H1 (cell line): Measurements from ENCODE around the gene MAST2. TPM values are rescaled to one million over a fixed set of nuclear protein-coding genes. Genes with fewer than 3 reads are reported as not detected.

Source experiments
- ATF2 ChIP-seq: IDR thresholded peaks from 2 replicates; pipeline ENCODE4 v1.6.1; 2012; ENCODE audit warnings: low read length, inconsistent platforms
- CEBPB ChIP-seq: IDR thresholded peaks from 2 replicates; pipeline ENCODE4 v1.6.1; 2012; ENCODE audit warnings: low read depth, low read length
- CHD7 ChIP-seq: fragments of 300-600 bp; sonication (generic); IDR thresholded peaks from 2 replicates; pipeline ENCODE4 v1.7.1; 2012; ENCODE audit warnings: low read length, moderate library complexity, mild to moderate bottlenecking, inconsistent platforms; ENCODE audit not compliant: insufficient replicate concordance
- JUND ChIP-seq: IDR thresholded peaks from 2 replicates; pipeline ENCODE4 v1.6.1; 2011; ENCODE audit warnings: mild to moderate bottlenecking, improper control_type of control experiment, low read length
- MAX ChIP-seq: IDR thresholded peaks from 2 replicates; pipeline ENCODE4 v1.6.1; 2012; ENCODE audit warnings: inconsistent platforms
- POLR2A ChIP-seq, 2 experiments: IDR thresholded peaks; 1 replicate in 1 of 2; 2 replicates in 1 of 2; pipeline ENCODE4 v1.6.1; 2011; ENCODE audit warnings: low read depth in 2 of 2, low read length in 2 of 2, mild to moderate bottlenecking in 2 of 2; ENCODE audit errors: control extremely low read depth in 1 of 2
- RAD21 ChIP-seq, 2 experiments: IDR thresholded peaks in 1 of 2; conservative IDR thresholded peaks in 1 of 2; 2 replicates each; pipeline ENCODE4 v1.6.1; 2011; ENCODE audit warnings: low read depth in 2 of 2, low read length in 2 of 2, improper control_type of control experiment in 1 of 2, inconsistent platforms in 1 of 2, mild to moderate bottlenecking in 1 of 2, moderate library complexity in 1 of 2
- polyA plus RNA-seq, 7 experiments: library from polyadenylated mRNA; depleted of rRNA in 3 of 7; stranded (reverse) in 5 of 7; unstranded in 2 of 7; fragments of >200 nt in 5 of 7; fragments of 200-250 nt in 2 of 7; gene quantifications; 1 replicate in 5 of 7; 2 replicates in 1 of 7; 4 replicates in 1 of 7; pipeline versions ENCODE4 v1.2.1 to v1.2.3, GENCODE V29; 2011 to 2013; ENCODE audit warnings: missing spikeins in 2 of 7, mixed read lengths in 2 of 7
- total RNA-seq: library from RNA; stranded (reverse); fragmentation: NEBNext Ultra II Directional; extraction: Animal tissue kit (Norgen Biotek cat#: 25700); gene quantifications from 2 replicates; pipeline ENCODE4 v1.2.1, GENCODE V29; 2021

MAST2 gene
- total and polyA plus RNA-seq, 2 of the 8 experiments (the other 6 are each of a cell fraction or from before 2014, with no cell fraction given): 20.5 to 35.4 TPM

GRCh38 chr1:45802343-45803298 lies 791 bp upstream of the MAST2 start (continued):
- no peak for TF ChIP-seq CHD7
- no peak for TF ChIP-seq CEBPB
- peak; percentile 84; the same call in 1 of the 2 replicates for TF ChIP-seq JUND
- no peak; the same call in 1 of the 2 replicates for TF ChIP-seq ATF2
- peak in 1 of 2 experiments; percentile 31; a peak in 1 of 3 replicates for TF ChIP-seq POLR2A (IDR thresholded peaks at IDR 0.05; ENCODE audit: control extremely low read depth in 1 of 2, low read depth in 2 of 2, low read length in 2 of 2)
- no peak for TF ChIP-seq RAD21 (IDR thresholded peaks at IDR 0.05 in 1 of 2, conservative IDR thresholded peaks at IDR 0.05 in 1 of 2; ENCODE audit: low read depth in 2 of 2, low read length in 2 of 2)
- TF ChIP-seq MAX: peak; percentile 88
